GM19463 (cell line): Measurements from ENCODE around the gene SERPINE2.

Experiments used
- ATAC-seq: cut with Tn5 transposase; IDR thresholded peaks from one replicate; pipeline ENCODE4 v1.9.1; 2021; ENCODE audit warnings: mild to moderate bottlenecking, moderate library complexity; ENCODE audit not compliant: unreplicated experiment

SERPINE2 gene

GRCh38 chr2:223978451-223978850 lies 60.6 kb downstream of the SERPINE2 start:
- no peak for ATAC-seq

GRCh38 chr2:223976635-223977226 lies 62.4 kb downstream of the SERPINE2 start:
- ATAC-seq: no peak

DNA sequence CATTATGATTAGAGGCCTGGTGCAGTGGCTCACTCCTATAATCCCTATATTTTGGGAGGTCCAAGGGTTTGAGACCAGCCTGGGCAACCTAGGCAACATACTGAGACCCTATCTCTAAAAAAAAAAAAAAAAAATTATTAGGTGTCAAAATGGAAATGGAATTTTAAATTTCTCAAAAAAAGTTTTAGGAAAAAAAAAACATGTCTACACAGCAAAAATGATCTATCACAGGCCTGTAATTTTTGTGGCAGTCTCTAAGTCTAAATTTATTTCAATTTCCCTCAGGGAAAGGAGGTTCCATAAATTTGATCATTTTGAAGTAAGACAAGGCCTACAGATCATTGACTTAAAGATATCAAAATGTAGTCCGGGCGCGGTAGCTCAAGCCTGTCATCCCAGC lies 65.5 kb downstream of the SERPINE2 start:
- ATAC-seq: no peak

- no peak for ATAC-seq
Observed at GRCh38 chr2:223972656-223973102, 66.4 kb downstream of the SERPINE2 start.

GRCh38 chr2:223971731-223972130 lies 67.4 kb downstream of the SERPINE2 start:
- ATAC-seq: no peak

DNA sequence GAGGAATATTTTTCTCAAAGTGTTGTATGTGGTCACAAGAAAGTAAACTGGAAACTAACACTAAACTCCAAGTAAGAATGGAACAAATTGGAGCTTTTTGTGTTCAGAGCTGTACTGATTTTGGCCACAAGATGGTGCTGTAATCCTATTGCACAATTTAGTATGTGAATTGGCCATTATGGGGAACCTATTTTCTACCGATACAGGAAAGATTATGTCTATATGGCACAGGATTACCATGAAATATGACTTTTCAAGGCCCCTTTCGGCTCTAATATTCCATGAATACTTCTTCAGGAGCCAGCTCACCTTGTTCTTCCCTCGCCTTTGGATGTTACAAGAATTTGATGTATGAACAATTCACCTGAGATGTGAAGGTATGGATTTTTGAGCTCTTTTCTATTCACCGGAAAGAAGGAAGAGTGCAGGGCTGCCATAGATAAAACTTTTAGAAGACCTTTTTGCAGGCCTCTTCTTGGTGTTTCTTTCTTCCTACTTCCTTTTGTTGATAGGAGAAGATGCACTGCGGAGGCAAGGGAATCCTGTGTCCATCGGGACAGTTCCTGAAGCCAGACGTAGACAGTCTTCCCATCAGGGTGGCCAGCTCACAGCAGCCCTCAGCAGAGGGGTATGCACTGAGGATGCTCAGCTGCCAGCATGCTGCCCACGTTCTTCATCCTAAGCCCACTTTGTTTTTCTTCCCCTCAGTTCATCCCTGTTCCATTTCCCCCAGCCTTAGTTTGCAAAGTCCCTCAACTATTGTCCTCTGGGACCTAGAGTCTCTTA lies 68.5 kb downstream of the SERPINE2 start:
- ATAC-seq: peak; percentile 70

GRCh38 chr2:223969856-223970255 lies 69.2 kb downstream of the SERPINE2 start:
- ATAC-seq: no peak

- ATAC-seq: no peak
Observed at GRCh38 chr2:223969315-223969714, 69.8 kb downstream of the SERPINE2 start.

GRCh38 chr2:223967981-223968380 lies 71.1 kb downstream of the SERPINE2 start:
- ATAC-seq: no peak

DNA sequence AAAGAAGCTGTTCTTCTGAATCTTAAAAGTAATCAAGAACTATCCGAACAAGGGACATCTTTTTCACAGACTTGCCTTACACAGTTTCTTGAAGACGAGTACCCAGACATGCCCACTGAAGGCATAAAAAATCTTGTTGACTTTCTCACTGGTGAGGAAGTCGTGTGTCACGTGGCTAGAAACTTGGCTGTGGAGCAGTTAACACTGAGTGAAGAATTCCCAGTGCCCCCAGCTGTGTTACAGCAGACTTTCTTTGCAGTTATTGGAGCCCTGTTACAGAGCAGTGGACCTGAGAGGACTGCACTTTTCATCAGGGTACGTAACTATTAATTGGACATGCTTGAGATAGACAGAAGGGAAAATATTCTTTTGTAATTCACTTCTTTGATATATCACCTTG lies 79.4 kb downstream of the SERPINE2 start:
- no peak for ATAC-seq

GRCh38 chr2:223957092-223957851 lies 81.8 kb downstream of the SERPINE2 start, which contains the start of gene MRPL44:
Gene MRPL44, plus strand, starts transcription at chr2:223957463. Its CDS starts 10 bp downstream, at chr2:223957473.
- peak; percentile 86 for ATAC-seq

DNA sequence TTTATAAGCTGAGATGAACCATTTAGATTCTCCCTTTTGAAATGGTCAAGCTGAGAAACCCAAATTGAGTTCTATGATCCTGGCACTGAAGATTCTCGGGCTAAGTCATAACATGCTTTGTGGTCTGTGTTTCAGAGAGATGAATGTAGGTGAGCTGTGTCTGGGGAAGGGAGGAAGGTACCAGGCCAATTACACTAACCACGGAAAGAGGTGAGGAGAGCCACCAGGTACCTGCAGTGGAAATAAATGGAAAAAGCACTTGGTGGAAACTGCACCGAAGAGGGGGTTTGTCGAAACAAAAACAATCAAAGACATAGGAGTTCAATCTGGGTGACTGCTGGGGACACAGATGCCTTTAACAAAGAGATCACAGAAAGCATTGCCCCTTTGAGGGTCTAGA lies 82.8 kb downstream of the SERPINE2 start:
- ATAC-seq: peak; percentile 31

GRCh38 chr2:223954401-223954800 lies 84.7 kb downstream of the SERPINE2 start:
- ATAC-seq: no peak

- peak; percentile 41 for ATAC-seq
Observed at GRCh38 chr2:223952280-223952968, 86.7 kb downstream of the SERPINE2 start.

DNA sequence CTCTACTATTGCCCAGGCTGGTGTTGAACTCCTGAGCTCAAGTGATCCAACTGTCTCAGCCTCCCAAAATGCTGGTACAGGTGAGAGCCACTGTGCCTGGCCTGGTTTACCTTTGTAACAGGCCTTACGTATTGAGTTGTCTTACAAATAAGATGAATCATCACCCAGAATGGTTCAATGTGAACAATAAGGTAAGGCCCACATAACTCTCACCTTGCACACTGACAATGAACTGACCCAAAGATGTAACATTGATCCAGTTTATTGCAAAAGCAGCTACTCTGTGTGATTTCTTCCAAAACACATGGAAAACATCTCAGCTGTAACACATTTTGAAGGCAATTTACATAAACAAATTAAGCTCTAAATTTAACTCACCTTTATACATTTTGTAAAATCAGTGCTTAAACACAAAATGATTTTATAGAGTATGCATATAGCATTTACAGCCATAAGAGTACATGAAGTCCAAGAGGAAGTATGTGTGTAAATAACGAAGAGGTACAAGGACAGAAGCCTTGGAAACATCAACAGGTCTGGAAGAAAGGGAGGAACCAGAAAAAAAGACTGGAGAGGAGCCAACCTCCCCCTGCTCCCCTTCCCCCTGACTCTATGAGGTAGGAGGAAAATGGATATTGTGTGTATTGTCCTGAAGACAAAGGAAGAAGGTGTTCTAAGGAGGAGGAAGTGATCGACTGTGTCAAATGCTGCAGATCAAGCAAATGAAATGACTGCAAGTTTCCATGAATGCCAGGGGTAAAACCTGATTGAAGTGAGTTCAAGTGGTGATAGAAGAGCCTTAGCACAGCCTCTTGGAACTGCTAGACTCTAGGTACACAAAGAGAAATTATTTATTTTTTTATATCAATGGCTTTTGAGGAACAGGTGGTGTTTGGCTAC lies 88.4 kb downstream of the SERPINE2 start:
- ATAC-seq: no peak

DNA sequence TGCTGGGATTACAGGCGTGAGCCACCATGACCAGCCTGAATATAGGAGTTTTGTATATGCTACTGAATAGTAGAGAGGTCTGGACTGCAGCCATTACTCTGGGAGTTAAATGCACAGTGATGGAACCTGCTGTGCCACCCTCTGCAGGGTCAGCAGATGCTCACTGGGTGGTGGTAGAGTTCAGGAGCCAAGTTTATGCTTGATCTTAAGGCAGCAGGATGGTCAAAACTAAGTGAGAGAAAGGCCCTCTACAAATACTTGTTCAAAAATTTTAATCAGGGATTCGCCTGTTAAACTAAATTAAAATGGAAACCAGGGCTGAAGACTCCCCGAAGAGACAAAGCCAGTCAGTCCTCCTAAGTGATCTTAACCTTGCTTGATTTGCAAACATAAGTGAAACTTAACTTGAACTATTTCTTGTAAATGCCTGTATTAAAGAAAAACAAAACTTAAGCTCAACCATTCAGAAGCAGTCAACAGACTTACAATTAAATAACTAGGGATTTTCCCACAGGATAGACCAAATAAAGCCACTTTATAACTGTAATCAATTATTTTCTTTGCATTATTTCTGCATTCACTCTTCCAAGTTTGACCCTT lies 89.7 kb downstream of the SERPINE2 start:
- no peak for ATAC-seq

- ATAC-seq: no peak
Observed at GRCh38 chr2:223947711-223948205, 91.3 kb downstream of the SERPINE2 start.

GRCh38 chr2:223945755-223946154 lies 93.3 kb downstream of the SERPINE2 start:
- ATAC-seq: no peak
